ENCODE measurements around the gene PAFAH1B1. TPM values are rescaled to one million over a fixed set of nuclear protein-coding genes. Genes with fewer than 3 reads are reported as not detected.
"Not testable (repeated sequence)": the region's sequence is repeated elsewhere in the genome, so short reads cannot be mapped to it uniquely, and the experiment has no call there.

PAFAH1B1 gene
- total RNA-seq = 100 to 1,000 TPM; 120 to 123 TPM
- 80.3 TPM for polyA plus RNA-seq (2013, experiment 1 of 2)
- 104 TPM for polyA plus RNA-seq (2013, experiment 2 of 2)
- 133 to 404 (median 265) reads per million in 172 experiments for total RNA-seq

DNA sequence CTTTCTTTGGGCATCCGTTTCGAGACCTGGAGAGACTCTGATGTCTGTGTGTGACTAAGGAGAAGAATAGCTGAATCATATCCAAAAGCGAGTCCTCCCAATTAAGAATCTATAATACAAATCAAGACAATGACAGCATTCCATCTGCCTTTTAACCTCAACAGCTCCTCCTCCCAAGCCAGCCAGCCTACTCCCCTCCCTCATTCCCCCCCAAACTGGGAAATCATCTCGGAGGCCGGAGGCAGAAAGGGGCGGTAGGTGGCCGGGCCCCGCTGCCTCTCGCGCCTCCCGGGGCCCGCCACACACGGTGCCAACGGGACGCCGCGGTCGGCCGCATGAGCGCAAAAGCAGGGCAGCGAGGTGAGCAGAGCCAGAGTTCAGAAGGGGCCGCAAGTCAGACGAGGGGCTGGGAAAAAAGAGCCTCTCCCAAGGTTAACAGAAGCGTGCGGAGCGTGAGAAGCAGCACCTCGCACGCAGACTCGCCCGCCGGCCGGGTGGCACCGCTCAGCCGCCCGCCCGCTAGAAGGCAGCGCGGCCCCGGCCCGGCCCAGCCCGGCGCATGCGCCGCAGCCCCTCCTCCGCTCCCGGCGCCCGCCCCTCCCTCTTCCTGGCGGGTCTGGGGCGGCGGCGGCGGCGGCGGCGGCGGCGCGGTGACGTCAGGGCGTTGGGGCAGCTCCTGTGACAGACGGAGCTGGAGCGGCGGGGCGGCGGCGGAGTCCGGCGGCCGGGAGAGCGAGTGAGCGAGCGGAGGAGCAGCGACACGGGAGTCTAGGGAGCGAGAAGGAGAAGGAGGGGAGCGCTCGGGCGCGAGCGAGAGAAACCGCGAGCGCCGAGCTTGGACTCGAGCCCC, at the start of gene PAFAH1B1:
Gene PAFAH1B1, plus strand, starts transcription at position 684 of the 850 bp plus-strand sequence. CDS start 44,635 bp downstream, outside the sequence.
- peak; percentile 70 for ATAC-seq (ENCODE audit: poor library complexity)
- Histone ChIP-seq H3K9me3 (ENCODE audit: control insufficient read depth in 1 of 2, insufficient read depth in 1 of 2, low read length in 2 of 2) (no peaks in the 10 kb centered on the region), H3K4me1 (ENCODE audit: insufficient read depth, low read length) (peaks cover 25% of the 10 kb centered on the region), H3K27me3 (ENCODE audit: control insufficient read depth in 1 of 2, insufficient read depth in 2 of 2, low read length in 2 of 2) (no peaks in the 10 kb centered on the region), H3K27ac (ENCODE audit: low read depth in 1 of 2, low read length in 2 of 2) (peak within 1 kb of the TSS; percentile 95), H3K36me3 (ENCODE audit: insufficient read depth, low read length) (no peaks in the 10 kb centered on the region), H3K4me3 (ENCODE audit: low read length) (peak within 1 kb of the TSS; percentile 65)
- TF ChIP-seq, protein P1, sequence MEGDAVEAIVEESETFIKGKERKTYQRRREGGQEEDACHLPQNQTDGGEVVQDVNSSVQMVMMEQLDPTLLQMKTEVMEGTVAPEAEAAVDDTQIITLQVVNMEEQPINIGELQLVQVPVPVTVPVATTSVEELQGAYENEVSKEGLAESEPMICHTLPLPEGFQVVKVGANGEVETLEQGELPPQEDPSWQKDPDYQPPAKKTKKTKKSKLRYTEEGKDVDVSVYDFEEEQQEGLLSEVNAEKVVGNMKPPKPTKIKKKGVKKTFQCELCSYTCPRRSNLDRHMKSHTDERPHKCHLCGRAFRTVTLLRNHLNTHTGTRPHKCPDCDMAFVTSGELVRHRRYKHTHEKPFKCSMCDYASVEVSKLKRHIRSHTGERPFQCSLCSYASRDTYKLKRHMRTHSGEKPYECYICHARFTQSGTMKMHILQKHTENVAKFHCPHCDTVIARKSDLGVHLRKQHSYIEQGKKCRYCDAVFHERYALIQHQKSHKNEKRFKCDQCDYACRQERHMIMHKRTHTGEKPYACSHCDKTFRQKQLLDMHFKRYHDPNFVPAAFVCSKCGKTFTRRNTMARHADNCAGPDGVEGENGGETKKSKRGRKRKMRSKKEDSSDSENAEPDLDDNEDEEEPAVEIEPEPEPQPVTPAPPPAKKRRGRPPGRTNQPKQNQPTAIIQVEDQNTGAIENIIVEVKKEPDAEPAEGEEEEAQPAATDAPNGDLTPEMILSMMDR (IDR thresholded peaks at IDR 0.05) = no peak
- POLR2A ChIA-PET = interaction anchor here (0.8 to 4.1 kb wide), 14 partner anchors 11 to 257 kb away, joined by 3 to 46 read pairs (median 5); partner anchors contain the start of genes METTL16, MNT and TSR1
- Mint-ChIP-seq H3K27ac (peak within 1 kb of the TSS; percentile 87), H3K36me3 (ENCODE audit: low read depth) (peaks cover 14% of the 10 kb centered on the region), H3K27me3 (no peaks in the 10 kb centered on the region), H3K4me3 (peak within 1 kb of the TSS; percentile 99), H3K4me1 (ENCODE audit: low read depth) (peaks cover 38% of the 10 kb centered on the region), H3K9me3 (no peaks in the 10 kb centered on the region)
- DNase-seq = peak; percentile 91 to 99 (median 95)
- CTCF ChIA-PET = interaction anchor here (0.6 to 1.3 kb wide), 7 partner anchors 10 to 211 kb away, joined by 3 read pairs; no protein-coding TSS in a partner anchor
- intact Hi-C loops (cut with DNase I, micrococcal nuclease) = loop anchor here (1.0 to 10.0 kb wide), 9 partner anchors 34 to 242 kb away; partner anchors contain the start of genes METTL16 (in 2 of the 2) and CLUH (in 1 of the 2)

DNA sequence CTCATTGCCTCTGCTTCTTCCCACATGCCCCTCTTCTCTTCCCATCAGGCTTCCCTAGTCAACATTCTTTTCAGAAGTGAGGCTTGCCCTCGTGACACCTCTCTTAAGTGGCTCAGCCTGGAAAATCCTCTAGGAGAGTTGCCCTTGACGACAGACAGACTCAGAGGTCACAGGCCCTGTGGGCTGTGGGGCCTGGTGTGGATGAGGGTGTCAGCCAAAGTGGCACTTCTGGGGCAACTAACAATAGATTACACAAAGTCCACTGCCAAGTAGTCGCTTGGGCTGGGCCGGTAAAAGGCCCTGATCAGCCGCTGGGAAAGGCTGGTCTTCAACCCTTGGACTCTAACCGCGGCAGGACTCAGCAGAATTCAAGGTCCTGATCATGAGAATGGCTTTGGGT, 48.1 kb upstream of the PAFAH1B1 start:
- intact Hi-C loops (cut with DNase I, micrococcal nuclease) = no loop called here
- Mint-ChIP-seq H3K9me3 (no peaks in the 10 kb centered on the region), H3K4me3 (no peak overlapping the region), H3K27me3 (no peaks in the 10 kb centered on the region), H3K27ac (no peak overlapping the region), H3K4me1 (ENCODE audit: low read depth) (no peaks in the 10 kb centered on the region), H3K36me3 (ENCODE audit: low read depth) (no peaks in the 10 kb centered on the region)
- no peak for ATAC-seq (ENCODE audit: poor library complexity)
- H3K4me1 ChIP-seq (ENCODE audit: insufficient read depth, low read length) = no peaks in the 10 kb centered on the region
- CTCF ChIA-PET = no interaction called here
- no peak overlapping the region for H3K27ac ChIP-seq (ENCODE audit: low read depth in 1 of 2, low read length in 2 of 2)
- no peaks in the 10 kb centered on the region for H3K9me3 ChIP-seq (ENCODE audit: control insufficient read depth in 1 of 2, insufficient read depth in 1 of 2, low read length in 2 of 2)
- H3K4me3 ChIP-seq (ENCODE audit: low read length) = no peak overlapping the region
- POLR2A ChIA-PET = no interaction called here
- H3K27me3 ChIP-seq (ENCODE audit: control insufficient read depth in 1 of 2, insufficient read depth in 2 of 2, low read length in 2 of 2) = no peaks in the 10 kb centered on the region
- TF ChIP-seq, protein P1 (IDR thresholded peaks at IDR 0.05) = no peak
- H3K36me3 ChIP-seq (ENCODE audit: insufficient read depth, low read length) = no peaks in the 10 kb centered on the region
- no peak for DNase-seq

DNA sequence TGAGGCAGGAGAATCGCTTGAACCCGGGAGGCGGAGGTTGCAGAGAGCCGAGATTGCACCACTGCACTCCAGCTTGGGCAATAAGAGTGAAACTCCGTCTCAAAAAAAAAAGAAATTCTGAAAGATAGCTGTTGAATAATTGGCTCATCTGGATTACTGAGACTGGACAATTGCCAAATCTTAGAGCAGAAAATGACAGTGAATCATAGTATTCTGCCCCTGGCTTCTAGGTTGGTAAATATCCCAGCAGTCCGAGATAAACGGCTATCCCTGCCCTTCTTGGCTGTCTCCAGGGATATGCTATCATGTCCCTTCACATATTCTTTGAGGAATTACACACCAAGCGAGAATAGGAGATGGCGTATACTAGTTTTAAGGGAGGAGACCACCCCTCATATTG, 46.3 kb upstream of the PAFAH1B1 start:
- DNase-seq (no peak), ATAC-seq (ENCODE audit: poor library complexity) (no peak)
- no peaks in the 10 kb centered on the region for H3K4me1 ChIP-seq (ENCODE audit: insufficient read depth, low read length)
- CTCF ChIA-PET = no interaction called here
- H3K4me3 Mint-ChIP-seq = no peak overlapping the region
- no peaks in the 10 kb centered on the region for H3K36me3 ChIP-seq (ENCODE audit: insufficient read depth, low read length)
- TF ChIP-seq, protein P1 (IDR thresholded peaks at IDR 0.05) = no peak
- H3K36me3 Mint-ChIP-seq (ENCODE audit: low read depth) = no peaks in the 10 kb centered on the region
- no peaks in the 10 kb centered on the region for H3K27me3 ChIP-seq (ENCODE audit: control insufficient read depth in 1 of 2, insufficient read depth in 2 of 2, low read length in 2 of 2)
- no peak overlapping the region for H3K27ac ChIP-seq (ENCODE audit: low read depth in 1 of 2, low read length in 2 of 2)
- H3K4me3 ChIP-seq (ENCODE audit: low read length) = no peak overlapping the region
- H3K27me3 Mint-ChIP-seq = peaks cover 8% of the 10 kb centered on the region
- H3K9me3 Mint-ChIP-seq = no peaks in the 10 kb centered on the region
- POLR2A ChIA-PET = no interaction called here
- H3K9me3 ChIP-seq (ENCODE audit: control insufficient read depth in 1 of 2, insufficient read depth in 1 of 2, low read length in 2 of 2) = no peaks in the 10 kb centered on the region
- intact Hi-C loops (cut with DNase I, micrococcal nuclease) = no loop called here
- no peaks in the 10 kb centered on the region for H3K4me1 Mint-ChIP-seq (ENCODE audit: low read depth)
- H3K27ac Mint-ChIP-seq = no peak overlapping the region

DNA sequence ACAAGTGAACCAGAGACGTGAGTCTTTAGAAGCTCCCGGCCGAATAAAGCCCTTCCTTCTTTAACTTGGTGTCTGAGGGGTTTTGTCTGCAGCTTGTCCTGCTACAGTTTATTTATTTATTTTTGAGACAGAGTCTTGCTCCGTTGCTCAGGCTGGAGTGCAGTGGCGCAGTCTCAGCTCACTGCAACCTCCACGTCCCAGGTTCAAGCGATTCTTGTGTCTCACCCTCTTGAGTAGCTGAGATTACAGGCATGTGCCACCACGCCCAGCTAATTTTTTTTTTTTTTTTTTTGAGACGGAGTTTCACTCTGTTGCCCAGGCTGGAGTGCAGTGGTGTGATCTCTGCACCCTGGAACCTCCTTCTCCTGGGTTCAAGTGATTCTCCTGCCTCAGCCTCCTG, 45.4 kb upstream of the PAFAH1B1 start:
- H3K9me3 Mint-ChIP-seq; H3K36me3 ChIP-seq (ENCODE audit: insufficient read depth, low read length); DNase-seq; intact Hi-C loops (cut with DNase I, micrococcal nuclease); H3K4me1 ChIP-seq (ENCODE audit: insufficient read depth, low read length); H3K27me3 Mint-ChIP-seq; H3K4me3 Mint-ChIP-seq; H3K9me3 ChIP-seq (ENCODE audit: control insufficient read depth in 1 of 2, insufficient read depth in 1 of 2, low read length in 2 of 2); H3K36me3 Mint-ChIP-seq (ENCODE audit: low read depth); POLR2A ChIA-PET; H3K4me1 Mint-ChIP-seq (ENCODE audit: low read depth); H3K27ac Mint-ChIP-seq; ATAC-seq (ENCODE audit: poor library complexity); H3K27ac ChIP-seq (ENCODE audit: low read depth in 1 of 2, low read length in 2 of 2); H3K27me3 ChIP-seq (ENCODE audit: control insufficient read depth in 1 of 2, insufficient read depth in 2 of 2, low read length in 2 of 2); H3K4me3 ChIP-seq (ENCODE audit: low read length): not testable (repeated sequence)
- CTCF ChIA-PET = interaction anchor here (0.6 to 0.7 kb wide), 2 partner anchors 13 to 875 kb away, joined by 3 to 4 read pairs; no protein-coding TSS in a partner anchor
